ENCODE data around the gene NRXN2.

NRXN2 gene

DNA sequence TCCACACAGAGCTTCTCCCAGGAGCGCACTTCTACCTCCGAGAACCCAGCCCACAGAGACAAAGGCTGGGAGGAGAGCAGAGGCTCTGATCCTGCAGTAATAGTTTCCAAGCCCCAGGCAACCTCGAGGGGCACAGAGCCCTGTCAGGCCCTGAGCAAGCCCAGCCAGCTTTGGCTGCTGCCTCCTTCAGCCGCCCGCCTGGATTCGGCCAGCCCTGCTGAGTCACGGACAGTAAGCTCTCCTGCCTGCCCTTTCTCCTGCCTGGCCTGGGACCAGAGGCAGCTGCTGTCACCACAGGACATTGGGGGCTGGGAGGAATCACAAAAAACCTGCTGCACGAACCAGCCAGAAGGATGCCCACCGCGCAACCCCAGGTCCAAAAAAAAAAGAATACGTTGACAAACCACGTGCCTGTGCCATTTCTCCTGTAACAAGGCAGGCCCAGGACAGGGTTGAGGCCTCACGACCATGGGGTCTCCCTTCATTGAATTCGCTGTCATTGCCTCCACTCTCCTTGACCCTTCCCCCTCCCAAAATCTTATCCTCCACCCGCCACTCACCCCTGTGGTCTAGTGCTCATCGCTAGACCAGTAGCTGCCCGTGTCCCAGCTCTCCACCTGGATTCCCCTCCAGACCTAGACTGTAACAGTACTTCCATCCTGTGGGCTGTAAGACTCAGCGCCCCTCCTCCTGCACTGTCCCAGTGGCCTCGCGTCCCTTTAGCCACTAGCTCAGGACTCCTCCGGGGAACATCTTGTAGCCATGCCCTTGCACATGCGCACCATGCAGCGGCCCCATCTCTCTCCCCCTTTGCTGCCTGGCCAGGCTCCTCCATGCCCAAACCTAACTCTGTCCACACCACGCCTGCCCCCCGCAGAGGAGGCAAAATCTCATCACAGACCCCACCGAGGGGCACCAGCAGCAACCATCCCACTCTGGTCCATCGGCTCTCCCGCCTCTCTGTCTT is 139.4 kb downstream of the NRXN2 start:
- DNase-seq, result peak; percentile 20

GRCh38 chr11:64582885-64583284 is 140.1 kb downstream of the NRXN2 start:
- no peak for DNase-seq

- DNase-seq, result peak; percentile 15
Measured at GRCh38 chr11:64581057-64581523, 141.9 kb downstream of the NRXN2 start.

DNA sequence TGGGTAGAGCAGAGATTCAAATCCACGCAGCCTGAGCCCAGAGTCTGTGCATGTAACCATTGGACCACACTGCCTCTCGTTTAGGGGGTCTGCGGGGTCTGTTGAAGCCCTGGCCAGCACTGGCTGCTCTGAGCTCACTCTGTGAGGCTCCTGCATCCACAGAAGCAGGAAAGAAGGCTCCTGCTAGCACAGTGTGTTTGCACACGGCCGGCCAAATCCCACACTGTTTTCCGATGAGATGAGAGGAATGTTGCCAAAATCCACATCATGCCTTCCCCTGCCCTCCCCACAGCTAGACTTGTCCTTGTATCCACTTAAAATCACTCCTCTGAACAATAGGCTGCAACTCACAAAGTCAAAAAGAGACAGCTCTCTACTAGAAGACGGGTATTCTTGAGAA is 142.6 kb downstream of the NRXN2 start:
- DNase-seq, result peak; percentile 73

- DNase-seq, result peak; percentile 5
Measured at GRCh38 chr11:64577202-64577601, 145.8 kb downstream of the NRXN2 start.

DNA sequence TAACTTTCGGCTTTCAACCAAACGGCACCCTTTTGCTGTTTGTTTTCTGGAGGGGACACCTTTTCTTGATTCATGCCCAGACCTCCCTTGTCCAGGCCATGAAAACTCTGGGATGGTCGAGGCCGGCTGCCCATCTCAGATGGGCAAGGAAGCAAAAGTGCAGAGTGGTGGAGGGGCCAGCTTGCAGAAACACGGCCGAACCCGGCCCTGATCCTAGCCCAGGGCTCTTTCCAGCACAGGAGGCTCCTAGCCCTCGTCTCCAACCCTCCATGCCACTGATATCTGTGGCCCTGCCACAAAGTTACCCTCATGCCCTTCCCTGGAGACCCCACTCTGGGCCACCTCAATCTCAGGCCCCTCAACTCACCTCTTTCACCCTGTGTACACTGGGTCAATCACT is 150.9 kb downstream of the NRXN2 start:
- no peak for DNase-seq

DNA sequence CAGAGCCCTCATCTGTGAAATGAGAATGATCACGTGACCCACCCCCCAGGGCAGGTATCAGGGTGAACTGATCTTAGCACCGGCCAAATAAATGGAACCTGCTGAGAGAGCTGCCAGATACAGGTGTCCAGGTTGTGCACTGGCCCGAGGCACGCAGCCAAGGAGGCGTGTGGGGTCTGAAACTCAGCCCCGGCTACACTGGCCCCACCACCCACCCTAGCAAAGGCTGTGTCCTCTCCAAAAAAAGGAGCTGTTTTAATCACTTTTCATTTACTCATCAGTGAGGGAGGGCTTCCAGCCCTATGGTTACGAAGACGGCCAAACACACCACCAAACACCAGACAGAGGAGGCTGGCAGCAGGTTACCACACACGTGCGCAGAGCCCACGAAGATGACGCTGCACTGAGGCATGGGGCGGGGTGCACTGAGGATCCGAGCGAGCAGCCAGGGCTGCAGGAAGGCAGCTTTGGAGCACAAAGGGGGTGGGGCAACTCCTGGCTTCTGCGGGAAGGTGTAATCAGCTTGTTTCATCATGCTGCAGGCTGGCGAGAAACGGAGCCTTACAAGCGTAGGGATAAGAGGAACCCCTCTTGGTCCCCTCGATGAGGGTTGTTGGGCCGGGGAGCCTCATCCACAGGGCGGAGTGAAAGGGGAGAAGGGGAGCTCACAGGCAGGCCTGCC is 151.4 kb downstream of the NRXN2 start:
- DNase-seq, result no peak

DNA sequence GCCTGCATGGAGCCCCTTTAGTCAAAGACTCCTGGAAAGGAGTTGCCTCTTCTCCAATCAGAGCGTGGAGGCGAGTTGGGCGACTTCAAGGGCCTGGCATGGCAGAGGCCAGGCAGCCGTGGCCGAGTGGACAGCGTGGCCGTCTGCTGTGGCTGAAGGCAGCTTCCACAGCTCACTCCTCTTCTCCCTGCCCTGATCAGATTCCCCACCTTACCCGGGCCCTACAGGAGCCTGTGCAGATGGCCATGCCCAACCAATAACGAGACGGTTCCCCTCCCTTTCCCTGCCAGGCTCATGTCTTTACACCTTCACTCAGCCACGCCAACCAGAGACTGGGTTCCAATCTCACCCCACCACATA is 152.0 kb downstream of the NRXN2 start:
- DNase-seq, result no peak

DNA sequence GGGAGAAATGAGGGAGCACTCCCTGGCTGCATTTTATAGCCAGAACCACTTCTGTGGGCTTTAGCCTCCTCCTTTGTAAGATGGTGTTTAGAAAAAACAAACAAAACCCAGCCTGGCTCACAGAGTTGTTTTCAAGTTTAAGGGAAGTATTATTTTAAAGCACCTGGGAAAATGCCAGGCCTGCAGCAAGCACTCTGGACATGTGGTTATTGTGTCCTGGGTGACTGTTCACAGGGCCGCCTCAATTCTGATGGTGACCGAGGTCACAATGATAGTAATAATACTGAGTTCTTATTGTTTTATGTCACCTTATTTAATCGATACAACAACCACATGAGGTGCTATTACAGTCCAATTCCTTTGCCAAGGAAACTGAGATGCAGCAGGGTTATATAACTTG is 152.7 kb downstream of the NRXN2 start:
- no peak for DNase-seq

- DNase-seq, result no peak
Measured at GRCh38 chr11:64569300-64569970, 153.6 kb downstream of the NRXN2 start.

DNA sequence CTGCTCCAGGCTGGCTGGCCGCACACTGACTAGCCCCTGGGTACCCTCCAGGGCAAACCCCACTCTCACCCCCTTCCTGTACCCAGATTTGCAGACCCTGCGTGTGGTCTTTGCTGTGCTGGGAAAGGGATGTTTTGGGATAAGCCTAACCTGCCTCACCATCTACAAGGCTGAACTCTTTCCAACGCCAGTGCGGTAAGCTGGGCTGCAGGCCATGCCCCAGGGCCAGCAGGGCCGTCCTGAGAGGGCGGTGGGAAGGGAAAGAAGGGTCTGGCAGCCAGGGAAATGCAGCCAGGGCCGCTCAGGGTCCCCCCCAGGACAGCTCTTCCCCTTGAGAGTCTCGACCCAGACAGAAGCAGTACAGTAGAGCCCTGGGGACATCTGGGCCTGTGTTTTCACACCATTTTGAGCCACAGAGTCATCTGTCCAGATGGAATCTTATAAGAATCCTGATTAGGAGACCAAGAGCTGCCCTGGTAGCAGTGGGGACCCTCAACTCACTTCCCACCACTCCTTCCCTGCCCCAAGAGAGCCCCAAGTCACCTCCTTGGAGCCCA is 154.3 kb downstream of the NRXN2 start:
- no peak for DNase-seq

DNA sequence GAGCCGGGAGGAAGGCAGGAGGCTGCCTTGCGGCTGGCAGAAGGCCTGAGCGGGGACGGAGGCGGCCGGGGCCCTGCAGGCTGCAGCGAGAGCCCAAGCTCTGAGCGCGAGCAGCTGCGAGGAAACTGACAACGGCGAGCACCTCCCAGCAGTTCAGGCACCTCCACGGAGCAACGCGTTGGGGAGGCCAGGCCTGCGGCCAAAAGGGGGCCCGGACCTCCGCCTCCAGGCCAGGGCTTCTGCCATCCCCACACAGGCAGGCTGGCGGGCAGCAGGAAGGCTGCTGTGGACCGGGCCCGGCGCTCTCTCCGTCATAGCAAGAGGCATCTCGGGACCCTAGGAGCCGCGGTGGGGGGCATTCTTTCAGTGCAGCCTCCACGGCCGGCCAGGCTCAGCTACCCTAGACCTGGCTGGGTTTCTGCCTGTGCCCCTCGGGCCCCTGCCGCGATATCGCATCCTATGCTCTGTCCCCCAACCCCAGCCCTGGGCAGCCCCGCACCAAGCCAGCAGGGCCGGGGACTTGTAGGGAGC is 154.9 kb downstream of the NRXN2 start:
- no peak for DNase-seq

- DNase-seq, result no peak
Measured at GRCh38 chr11:64566915-64567891, 155.8 kb downstream of the NRXN2 start.

- DNase-seq, result no peak
Measured at GRCh38 chr11:64566042-64566914, 156.7 kb downstream of the NRXN2 start.

GRCh38 chr11:64564947-64565889 is 157.8 kb downstream of the NRXN2 start:
- DNase-seq, result no peak

DNA sequence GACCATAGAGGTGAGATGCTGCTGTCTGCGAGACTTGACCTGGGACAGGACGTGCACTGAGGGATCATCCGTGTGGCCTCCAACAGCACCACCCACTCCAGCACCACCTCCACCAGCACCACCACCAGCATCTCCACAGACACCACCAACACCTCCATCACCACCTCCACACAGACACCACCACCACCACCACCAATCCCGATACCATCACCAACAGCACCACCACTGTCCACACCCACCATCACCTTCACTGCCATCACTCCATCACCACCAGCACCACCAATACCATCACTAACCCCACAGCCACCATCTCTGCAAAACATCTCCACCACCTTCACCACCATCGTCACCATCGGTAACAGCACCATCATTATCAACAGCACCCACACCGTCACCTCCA is 158.6 kb downstream of the NRXN2 start:
- no peak for DNase-seq

DNA sequence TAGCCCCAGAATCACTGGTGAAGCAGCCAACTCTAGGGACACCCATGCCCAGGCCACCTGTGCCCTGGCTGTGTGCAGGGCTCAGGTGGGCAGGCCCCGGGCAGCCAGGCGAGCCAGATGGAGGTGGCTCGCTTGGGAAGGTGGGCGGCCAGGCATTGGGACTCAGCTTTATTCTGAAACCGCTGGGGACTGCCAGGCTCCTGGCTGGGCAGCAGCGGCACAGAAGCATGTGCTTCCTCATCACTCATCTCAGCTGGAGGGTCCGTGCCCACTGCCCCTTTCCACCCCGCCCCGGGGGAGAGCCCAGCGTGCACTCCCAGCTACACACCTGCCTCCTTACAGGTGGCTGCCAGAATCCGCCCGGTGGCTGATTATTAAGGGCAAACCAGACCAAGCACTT is 159.0 kb downstream of the NRXN2 start:
- no peak for DNase-seq

DNA sequence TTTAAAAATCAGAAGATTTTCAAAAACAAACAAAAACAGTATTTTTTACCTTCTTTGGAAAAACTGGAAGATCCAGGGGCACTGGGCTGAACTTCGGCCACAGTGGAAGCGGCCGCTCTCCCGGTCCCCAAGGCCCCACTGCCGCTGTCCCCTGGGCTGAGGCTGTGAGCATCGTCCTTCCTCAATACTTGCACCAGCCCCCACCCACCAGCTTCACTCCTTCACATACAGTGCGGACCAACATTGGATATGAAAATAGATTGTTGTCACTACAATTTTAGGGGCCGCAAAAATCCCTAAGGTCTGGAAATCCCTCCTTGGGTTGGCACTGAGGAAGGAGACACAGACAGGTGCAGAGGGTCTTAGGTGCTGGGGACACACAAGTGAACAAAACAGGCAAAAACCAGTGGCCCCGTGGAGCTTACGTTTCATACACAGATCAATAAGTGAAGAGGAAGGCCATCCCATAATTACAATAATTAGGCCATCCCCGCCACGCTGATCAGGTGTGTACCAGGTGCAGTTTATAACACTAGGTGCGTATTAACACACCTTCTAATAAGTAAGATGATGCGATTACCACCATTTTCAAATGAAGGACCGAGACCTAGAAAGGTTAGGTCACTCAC is 160.2 kb downstream of the NRXN2 start:
- DNase-seq, result no peak
